Measurements from ENCODE around the gene IL20.
"Not testable (repeated sequence)": the region's sequence is repeated elsewhere in the genome, so short reads cannot be mapped to it uniquely, and the experiment has no call there.

GRCh38 chr1:206853696-206854095, 11.7 kb upstream of the IL20 start:
- TF ChIP-seq, protein P1, sequence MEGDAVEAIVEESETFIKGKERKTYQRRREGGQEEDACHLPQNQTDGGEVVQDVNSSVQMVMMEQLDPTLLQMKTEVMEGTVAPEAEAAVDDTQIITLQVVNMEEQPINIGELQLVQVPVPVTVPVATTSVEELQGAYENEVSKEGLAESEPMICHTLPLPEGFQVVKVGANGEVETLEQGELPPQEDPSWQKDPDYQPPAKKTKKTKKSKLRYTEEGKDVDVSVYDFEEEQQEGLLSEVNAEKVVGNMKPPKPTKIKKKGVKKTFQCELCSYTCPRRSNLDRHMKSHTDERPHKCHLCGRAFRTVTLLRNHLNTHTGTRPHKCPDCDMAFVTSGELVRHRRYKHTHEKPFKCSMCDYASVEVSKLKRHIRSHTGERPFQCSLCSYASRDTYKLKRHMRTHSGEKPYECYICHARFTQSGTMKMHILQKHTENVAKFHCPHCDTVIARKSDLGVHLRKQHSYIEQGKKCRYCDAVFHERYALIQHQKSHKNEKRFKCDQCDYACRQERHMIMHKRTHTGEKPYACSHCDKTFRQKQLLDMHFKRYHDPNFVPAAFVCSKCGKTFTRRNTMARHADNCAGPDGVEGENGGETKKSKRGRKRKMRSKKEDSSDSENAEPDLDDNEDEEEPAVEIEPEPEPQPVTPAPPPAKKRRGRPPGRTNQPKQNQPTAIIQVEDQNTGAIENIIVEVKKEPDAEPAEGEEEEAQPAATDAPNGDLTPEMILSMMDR (IDR thresholded peaks at IDR 0.05), result not testable (repeated sequence)
- not testable (repeated sequence) for TF ChIP-seq POLR2A (IDR thresholded peaks at IDR 0.05)
